ENCODE results near the gene SETD2.

SETD2 gene

DNA sequence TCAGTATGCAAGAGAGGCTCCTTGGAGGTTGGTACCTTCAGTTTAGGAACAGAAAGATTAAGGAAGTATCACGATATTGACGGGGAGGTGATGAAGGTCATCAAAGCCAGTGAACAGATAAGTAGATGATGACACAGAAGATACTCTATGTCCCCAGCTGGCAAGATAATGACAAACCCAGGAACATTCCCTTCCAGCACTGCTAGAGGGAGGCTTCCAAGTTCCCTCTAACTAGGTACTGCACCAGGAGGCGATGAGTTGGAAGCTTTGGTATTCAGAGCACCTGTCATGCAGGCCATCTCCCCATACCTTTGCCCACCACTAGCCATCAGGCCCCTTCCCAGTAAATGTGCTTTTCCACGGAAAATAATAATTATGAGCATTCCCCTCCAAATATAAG lies 143.6 kb downstream of the SETD2 start:
- in situ Hi-C loops (cut with HindIII; ENCODE audit: low pct_ligation_motif_present, low sequenced_read_pairs) = no loop called here
- Histone ChIP-seq H3K4me3 (ENCODE audit: low read depth, low read length) (no peak overlapping the region), H3K27ac (no peak overlapping the region), H3K27me3 (replicated peaks) (no peaks in the 10 kb centered on the region), H3K36me3 (replicated peaks) (peaks cover 5% of the 10 kb centered on the region)
- TF ChIP-seq, protein P1, sequence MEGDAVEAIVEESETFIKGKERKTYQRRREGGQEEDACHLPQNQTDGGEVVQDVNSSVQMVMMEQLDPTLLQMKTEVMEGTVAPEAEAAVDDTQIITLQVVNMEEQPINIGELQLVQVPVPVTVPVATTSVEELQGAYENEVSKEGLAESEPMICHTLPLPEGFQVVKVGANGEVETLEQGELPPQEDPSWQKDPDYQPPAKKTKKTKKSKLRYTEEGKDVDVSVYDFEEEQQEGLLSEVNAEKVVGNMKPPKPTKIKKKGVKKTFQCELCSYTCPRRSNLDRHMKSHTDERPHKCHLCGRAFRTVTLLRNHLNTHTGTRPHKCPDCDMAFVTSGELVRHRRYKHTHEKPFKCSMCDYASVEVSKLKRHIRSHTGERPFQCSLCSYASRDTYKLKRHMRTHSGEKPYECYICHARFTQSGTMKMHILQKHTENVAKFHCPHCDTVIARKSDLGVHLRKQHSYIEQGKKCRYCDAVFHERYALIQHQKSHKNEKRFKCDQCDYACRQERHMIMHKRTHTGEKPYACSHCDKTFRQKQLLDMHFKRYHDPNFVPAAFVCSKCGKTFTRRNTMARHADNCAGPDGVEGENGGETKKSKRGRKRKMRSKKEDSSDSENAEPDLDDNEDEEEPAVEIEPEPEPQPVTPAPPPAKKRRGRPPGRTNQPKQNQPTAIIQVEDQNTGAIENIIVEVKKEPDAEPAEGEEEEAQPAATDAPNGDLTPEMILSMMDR (IDR thresholded peaks at IDR 0.05; ENCODE audit: low read depth, low read length, missing control alignments) = no peak
- no peak for DNase-seq

DNA sequence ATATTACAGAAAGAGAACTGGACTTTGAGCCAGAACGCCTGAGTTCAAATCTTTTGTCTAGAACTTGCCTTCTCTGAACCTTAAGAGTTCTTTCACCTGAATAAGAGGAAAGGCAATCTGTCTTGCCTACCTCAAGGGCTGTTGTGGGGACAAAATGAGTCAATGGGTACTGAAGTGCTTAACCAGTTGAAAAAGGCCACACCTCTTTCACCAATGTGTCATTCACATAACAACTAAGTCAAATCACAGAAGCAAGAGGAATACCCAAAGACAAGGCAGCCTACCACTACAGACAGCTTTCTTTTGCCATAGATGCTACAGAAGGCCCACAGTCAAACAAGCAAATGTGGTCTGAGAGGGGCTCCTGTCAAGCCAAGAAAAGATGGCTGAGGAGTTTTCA lies 144.7 kb downstream of the SETD2 start:
- in situ Hi-C loops (cut with HindIII; ENCODE audit: low pct_ligation_motif_present, low sequenced_read_pairs) = no loop called here
- no peak overlapping the region for H3K27ac ChIP-seq
- H3K4me3 ChIP-seq (ENCODE audit: low read depth, low read length) = no peak overlapping the region
- H3K27me3 ChIP-seq (replicated peaks) = no peaks in the 10 kb centered on the region
- H3K36me3 ChIP-seq (replicated peaks) = peaks cover 5% of the 10 kb centered on the region
- TF ChIP-seq, protein P1 (IDR thresholded peaks at IDR 0.05; ENCODE audit: low read depth, low read length, missing control alignments) = no peak
- DNase-seq = no peak

DNA sequence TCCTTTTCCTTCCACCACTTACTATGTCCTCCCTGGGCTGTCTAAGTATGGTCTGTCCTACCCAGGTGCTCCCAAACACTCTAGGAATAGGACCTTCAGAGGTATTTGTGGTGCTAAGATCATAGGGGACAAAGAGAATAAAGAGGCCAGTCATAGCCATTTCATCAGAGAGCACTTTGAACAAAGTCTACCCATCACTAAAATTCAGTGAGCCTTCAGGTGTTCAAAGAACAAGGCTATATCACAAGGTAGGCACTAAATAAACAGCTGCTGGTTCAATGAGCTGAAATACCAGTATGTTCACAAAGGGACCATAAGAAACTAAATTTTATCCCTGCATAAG lies 145.7 kb downstream of the SETD2 start:
- no peaks in the 10 kb centered on the region for H3K27me3 ChIP-seq (replicated peaks)
- H3K36me3 ChIP-seq (replicated peaks) = peaks cover 5% of the 10 kb centered on the region
- TF ChIP-seq, protein P1 (IDR thresholded peaks at IDR 0.05; ENCODE audit: low read depth, low read length, missing control alignments) = no peak
- H3K27ac ChIP-seq = no peak overlapping the region
- in situ Hi-C loops (cut with HindIII; ENCODE audit: low pct_ligation_motif_present, low sequenced_read_pairs) = no loop called here
- no peak for DNase-seq
- no peak overlapping the region for H3K4me3 ChIP-seq (ENCODE audit: low read depth, low read length)

DNA sequence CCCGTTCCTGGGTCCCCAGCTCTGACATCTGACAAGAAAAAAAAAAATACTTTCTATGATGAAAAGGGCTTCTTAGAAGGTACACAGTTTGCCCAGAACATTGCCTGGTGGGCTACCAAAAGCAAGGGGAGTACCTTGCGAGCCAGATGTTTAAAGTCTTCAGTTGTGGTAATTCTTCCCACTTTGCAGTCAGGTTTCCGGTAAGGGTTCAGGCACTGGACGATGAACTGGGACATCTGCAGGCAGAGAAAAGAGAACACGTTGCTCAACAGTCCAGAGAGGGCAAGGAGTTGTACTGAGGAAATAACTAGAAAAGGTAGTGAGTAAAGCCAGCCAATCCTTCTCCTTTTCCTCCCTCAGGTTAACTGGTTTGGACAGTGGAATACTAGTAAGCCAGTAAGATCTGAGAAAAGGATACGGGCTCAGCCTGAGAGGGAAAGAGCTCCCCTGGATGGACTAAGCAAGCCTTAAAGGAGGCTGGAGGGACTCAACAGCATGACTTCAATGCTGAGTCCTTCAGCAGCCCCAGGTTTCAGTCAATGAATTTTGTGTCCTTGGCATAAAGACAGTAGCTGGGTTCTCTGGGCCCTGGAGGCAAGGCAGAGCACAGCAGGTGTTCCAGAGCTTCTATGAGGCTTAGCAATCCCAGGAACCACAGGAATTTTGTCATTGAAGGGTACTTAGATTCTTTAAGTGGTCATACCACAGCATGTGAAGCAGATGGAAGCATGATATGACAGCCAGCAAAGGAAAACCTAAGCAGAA lies 146.2 kb downstream of the SETD2 start:
- Histone ChIP-seq H3K27me3 (replicated peaks) (no peaks in the 10 kb centered on the region), H3K27ac (peak overlapping the region; percentile 50), H3K4me3 (ENCODE audit: low read depth, low read length) (no peak overlapping the region), H3K36me3 (replicated peaks) (peaks cover 5% of the 10 kb centered on the region)
- peak; percentile 16 for DNase-seq
- TF ChIP-seq, protein P1 (IDR thresholded peaks at IDR 0.05; ENCODE audit: low read depth, low read length, missing control alignments) = peak; percentile 7
- in situ Hi-C loops (cut with HindIII; ENCODE audit: low pct_ligation_motif_present, low sequenced_read_pairs) = no loop called here

DNA sequence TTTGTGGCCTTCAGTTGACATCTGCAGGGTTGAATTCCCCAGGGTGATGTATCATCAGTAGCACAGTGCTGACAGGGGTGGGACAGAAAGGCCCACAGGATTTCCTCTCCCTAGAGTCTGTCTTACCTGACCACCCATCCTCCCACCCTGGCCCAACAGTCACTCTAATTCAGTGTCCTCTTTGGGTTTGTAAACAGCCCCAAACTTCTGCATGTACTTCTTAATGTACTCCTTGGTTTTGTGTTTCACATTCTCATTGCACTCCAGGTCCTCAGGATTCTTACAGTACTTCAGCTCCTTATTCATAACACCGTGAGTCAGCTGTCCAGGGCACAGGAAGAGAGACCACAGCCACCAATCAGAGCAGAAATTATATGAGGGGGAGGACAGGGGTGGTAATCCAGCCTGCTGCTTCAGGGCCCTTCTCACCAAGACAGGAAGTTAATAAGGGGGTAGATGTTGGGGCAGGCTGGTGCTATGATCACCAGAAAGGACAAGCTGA lies 146.9 kb downstream of the SETD2 start:
- H3K4me3 ChIP-seq (ENCODE audit: low read depth, low read length) = no peak overlapping the region
- TF ChIP-seq, protein P1 (IDR thresholded peaks at IDR 0.05; ENCODE audit: low read depth, low read length, missing control alignments) = no peak
- H3K27me3 ChIP-seq (replicated peaks) = no peaks in the 10 kb centered on the region
- H3K27ac ChIP-seq = peak overlapping the region; percentile 50
- peaks cover 5% of the 10 kb centered on the region for H3K36me3 ChIP-seq (replicated peaks)
- in situ Hi-C loops (cut with HindIII; ENCODE audit: low pct_ligation_motif_present, low sequenced_read_pairs) = no loop called here
- DNase-seq = peak; percentile 88
